Muscle layer of colon (tissue), 2 donors: Measurements from ENCODE around the gene LRCH1.
A peak's percentile ranks its signal among the peaks of the same experiment; 100 is the strongest.

Experiments
- H3K27ac ChIP-seq: one replicate; pipeline ENCODE4 v1.7.0; 2013; ENCODE audit warnings: low read depth, mild to moderate bottlenecking, low read length, moderate library complexity
- H3K27me3 ChIP-seq, 2 donors: one replicate each; pipeline ENCODE4 v1.7.0; 2013; ENCODE audit warnings: low read length in 2 of 2, mild to moderate bottlenecking in 2 of 2; ENCODE audit not compliant: insufficient read depth in 2 of 2, control insufficient read depth in 1 of 2
- H3K36me3 ChIP-seq: one replicate; pipeline ENCODE4 v1.7.0; 2013; ENCODE audit warnings: mild to moderate bottlenecking, low read length; ENCODE audit not compliant: insufficient read depth
- H3K4me1 ChIP-seq: one replicate; pipeline ENCODE4 v1.7.0; 2013; ENCODE audit warnings: mild to moderate bottlenecking, low read length; ENCODE audit not compliant: insufficient read depth
- H3K4me3 ChIP-seq, 2 donors: one replicate each; pipeline ENCODE4 v1.7.0; 2013; ENCODE audit warnings: low read length in 2 of 2, low read depth in 1 of 2, mild to moderate bottlenecking in 1 of 2, moderate library complexity in 1 of 2
- H3K9ac ChIP-seq: one replicate; pipeline ENCODE4 v1.7.0; 2013; ENCODE audit warnings: low read length
- H3K9me3 ChIP-seq: one replicate; pipeline ENCODE4 v1.7.0; 2013; ENCODE audit warnings: mild to moderate bottlenecking, low read length
- donor health status: abdominal sarcoma.
- donor health status: Adenocarcinoma of cecum.

LRCH1 gene

GRCh38 chr13:46577696-46578589 is 25.0 kb downstream of the LRCH1 start:
- Histone ChIP-seq H3K27me3 (no peaks in the 10 kb centered on the region), H3K4me3 (peak overlapping the region in 1 of 2 donors; percentile 16), H3K27ac (peak overlapping the region; percentile 48), H3K9ac (no peak overlapping the region), H3K4me1 (peaks cover 51% of the 10 kb centered on the region), H3K9me3 (no peaks in the 10 kb centered on the region), H3K36me3 (no peaks in the 10 kb centered on the region)

GRCh38 chr13:46578590-46578975 is 25.6 kb downstream of the LRCH1 start:
- Histone ChIP-seq H3K27me3 (no peaks in the 10 kb centered on the region), H3K4me3 (no peak overlapping the region), H3K27ac (peak overlapping the region; percentile 48), H3K4me1 (peaks cover 51% of the 10 kb centered on the region), H3K9ac (no peak overlapping the region), H3K36me3 (no peaks in the 10 kb centered on the region), H3K9me3 (no peaks in the 10 kb centered on the region)

GRCh38 chr13:46580362-46580839 is 27.4 kb downstream of the LRCH1 start:
- no peaks in the 10 kb centered on the region for H3K36me3 ChIP-seq
- no peaks in the 10 kb centered on the region for H3K9me3 ChIP-seq
- H3K27me3 ChIP-seq, result no peaks in the 10 kb centered on the region
- H3K4me1 ChIP-seq, result peaks cover 52% of the 10 kb centered on the region
- H3K4me3 ChIP-seq, result no peak overlapping the region
- H3K27ac ChIP-seq, result no peak overlapping the region
- no peak overlapping the region for H3K9ac ChIP-seq

- Histone ChIP-seq H3K4me1 (peaks cover 54% of the 10 kb centered on the region), H3K36me3 (no peaks in the 10 kb centered on the region), H3K27ac (no peak overlapping the region), H3K9me3 (no peaks in the 10 kb centered on the region), H3K27me3 (no peaks in the 10 kb centered on the region), H3K9ac (no peak overlapping the region), H3K4me3 (no peak overlapping the region)
These were observed 29.2 kb downstream of the LRCH1 start for GRCh38 chr13:46582190-46582589.

- no peaks in the 10 kb centered on the region for H3K9me3 ChIP-seq
- no peak overlapping the region for H3K27ac ChIP-seq
- no peaks in the 10 kb centered on the region for H3K27me3 ChIP-seq
- no peak overlapping the region for H3K9ac ChIP-seq
- no peaks in the 10 kb centered on the region for H3K36me3 ChIP-seq
- H3K4me1 ChIP-seq, result peaks cover 36% of the 10 kb centered on the region
- H3K4me3 ChIP-seq, result no peak overlapping the region
These were observed 34.0 kb downstream of the LRCH1 start for GRCh38 chr13:46586751-46587514.

- Histone ChIP-seq H3K4me3 (no peak overlapping the region), H3K36me3 (no peaks in the 10 kb centered on the region), H3K27me3 (no peaks in the 10 kb centered on the region), H3K9me3 (no peaks in the 10 kb centered on the region), H3K4me1 (peaks cover 38% of the 10 kb centered on the region), H3K27ac (no peak overlapping the region), H3K9ac (no peak overlapping the region)
These were observed 34.9 kb downstream of the LRCH1 start for GRCh38 chr13:46587807-46588418.

GRCh38 chr13:46592385-46592784 is 39.4 kb downstream of the LRCH1 start:
- Histone ChIP-seq H3K27me3 (no peaks in the 10 kb centered on the region), H3K36me3 (no peaks in the 10 kb centered on the region), H3K9me3 (no peaks in the 10 kb centered on the region), H3K4me3 (no peak overlapping the region), H3K9ac (no peak overlapping the region), H3K27ac (no peak overlapping the region), H3K4me1 (peaks cover 55% of the 10 kb centered on the region)

GRCh38 chr13:46593398-46593797 is 40.4 kb downstream of the LRCH1 start:
- H3K36me3 ChIP-seq, result no peaks in the 10 kb centered on the region
- H3K27me3 ChIP-seq, result no peaks in the 10 kb centered on the region
- H3K9ac ChIP-seq, result no peak overlapping the region
- H3K4me1 ChIP-seq, result peaks cover 47% of the 10 kb centered on the region
- no peaks in the 10 kb centered on the region for H3K9me3 ChIP-seq
- no peak overlapping the region for H3K4me3 ChIP-seq
- H3K27ac ChIP-seq, result no peak overlapping the region

GRCh38 chr13:46594374-46595078 is 41.6 kb downstream of the LRCH1 start:
- Histone ChIP-seq H3K9me3 (no peaks in the 10 kb centered on the region), H3K27ac (peak overlapping the region; percentile 47), H3K9ac (no peak overlapping the region), H3K36me3 (no peaks in the 10 kb centered on the region), H3K4me3 (no peak overlapping the region), H3K27me3 (no peaks in the 10 kb centered on the region), H3K4me1 (peaks cover 51% of the 10 kb centered on the region)

- peaks cover 54% of the 10 kb centered on the region for H3K4me1 ChIP-seq
- H3K9ac ChIP-seq, result no peak overlapping the region
- H3K4me3 ChIP-seq, result no peak overlapping the region
- no peaks in the 10 kb centered on the region for H3K9me3 ChIP-seq
- H3K27ac ChIP-seq, result peak overlapping the region; percentile 47
- no peaks in the 10 kb centered on the region for H3K27me3 ChIP-seq
- no peaks in the 10 kb centered on the region for H3K36me3 ChIP-seq
These were observed 42.3 kb downstream of the LRCH1 start for GRCh38 chr13:46595136-46595884.
